Kidney (tissue), 14 donors: ENCODE data around the gene KRT79. TPM values are rescaled to one million over a fixed set of nuclear protein-coding genes. Genes with fewer than 3 reads are reported as not detected.

Source experiments
- DNase-seq, 5 donors: peaks; one replicate each; pipeline ENCODE4 v3.0.0-alpha.2; 2013 to 2020
- FAIRE-seq: peaks from 2 replicates; lab custom pipeline; 2012; peaks lifted over from hg19 to GRCh38; lab: Jason Lieb, UNC
- H3K27ac ChIP-seq, 2 donors: one replicate each; pipeline ENCODE4 v1.7.0; 2013; ENCODE audit warnings: low read depth in 2 of 2, low read length in 2 of 2, inconsistent platforms in 1 of 2
- H3K27me3 ChIP-seq: one replicate; pipeline ENCODE4 v1.7.1; 2013; ENCODE audit warnings: low read length, inconsistent platforms; ENCODE audit not compliant: control insufficient read depth, insufficient read depth
- H3K36me3 ChIP-seq, 3 donors: one replicate each; pipeline versions ENCODE4 v1.7.0 to v1.7.1; 2013; ENCODE audit warnings: low read length in 3 of 3, control low read depth in 1 of 3, inconsistent platforms in 1 of 3; ENCODE audit not compliant: insufficient read depth in 3 of 3, control insufficient read depth in 2 of 3
- H3K4me1 ChIP-seq, 3 donors: one replicate each; pipeline versions ENCODE4 v1.7.0 to v1.7.1; 2013; ENCODE audit warnings: low read length in 3 of 3, inconsistent platforms in 1 of 3, low read depth in 1 of 3; ENCODE audit not compliant: control insufficient read depth in 2 of 3, insufficient read depth in 2 of 3
- H3K4me3 ChIP-seq, 3 donors: one replicate each; pipeline versions ENCODE4 v1.7.0 to v1.8.1; 2013; ENCODE audit warnings: low read length in 3 of 3, control low read depth in 1 of 3, inconsistent platforms in 1 of 3
- H3K9ac ChIP-seq, 3 donors: one replicate each; pipeline versions ENCODE4 v1.7.0 to v1.7.1; 2013; ENCODE audit warnings: low read length in 3 of 3, control low read depth in 1 of 3, inconsistent platforms in 1 of 3
- H3K9me3 ChIP-seq, 3 donors: one replicate each; pipeline versions ENCODE4 v1.7.0 to v1.7.1; 2013; ENCODE audit warnings: low read length in 3 of 3, control low read depth in 1 of 3, inconsistent platforms in 1 of 3; ENCODE audit not compliant: control insufficient read depth in 2 of 3, insufficient read depth in 1 of 3
- CTCF ChIP-seq: IDR thresholded peaks from 3 replicates; pipeline ENCODE4 v1.5.1; 2012; ENCODE audit warnings: mild to moderate bottlenecking, moderate library complexity, borderline replicate concordance; ENCODE audit not compliant: insufficient read depth; ENCODE audit errors: extremely low read depth
- intact Hi-C: fragments of 100-400 bp; cut with DNase I; formaldehyde crosslinking; loops from one replicate; pipeline ENCODE4 v1.11.1; 2022
- polyA plus RNA-seq: library from polyadenylated mRNA; stranded (reverse); fragments of 350-450 nt; fragmentation: Illumina TruSeq; extraction: RNeasy Lipid Tissue Mini Kit (QIAGEN cat#74804); gene quantifications from one replicate; pipeline ENCODE4 v1.2.3, GENCODE V29; 2014; ENCODE audit warnings: low read depth, low replicate concordance; ENCODE audit not compliant: insufficient read depth
- total RNA-seq: library from RNA; stranded (reverse); fragmentation: NEBNext Ultra II Directional; extraction: Animal tissue kit (Norgen Biotek cat#: 25700); gene quantifications from one replicate; pipeline ENCODE4 v1.2.1, GENCODE V29; 2021
- donor health status: control.
- donor health status: control.
- donor health status: control.
- donor health status: control.
- donor health status: control.
- donor health status: DM: yes; HTN: yes; CAD: no.
- donor health status: Normal renal cell carcinoma (clear cell type).

The KRT79 gene
- total and polyA plus RNA-seq, 2 donors from 2014 or later = not detected

GRCh38 chr12:52811191-52812072 is 22.7 kb downstream of the KRT79 start:
- Histone ChIP-seq H3K36me3 (no peaks in the 10 kb centered on the region), H3K4me1 (no peaks in the 10 kb centered on the region), H3K27ac (no peak overlapping the region), H3K9ac (no peak overlapping the region), H3K27me3 (no peaks in the 10 kb centered on the region), H3K9me3 (no peaks in the 10 kb centered on the region), H3K4me3 (no peak overlapping the region)
- intact Hi-C loops = no loop called here
- no peak for DNase-seq
- FAIRE-seq = no peak
- TF ChIP-seq CTCF = no peak

GRCh38 chr12:52810554-52810953 is 23.6 kb downstream of the KRT79 start:
- FAIRE-seq (no peak), DNase-seq (no peak)
- H3K9ac ChIP-seq = no peak overlapping the region
- no peaks in the 10 kb centered on the region for H3K9me3 ChIP-seq
- H3K27ac ChIP-seq = no peak overlapping the region
- no peaks in the 10 kb centered on the region for H3K27me3 ChIP-seq
- H3K36me3 ChIP-seq = no peaks in the 10 kb centered on the region
- H3K4me1 ChIP-seq = no peaks in the 10 kb centered on the region
- intact Hi-C loops = no loop called here
- no peak overlapping the region for H3K4me3 ChIP-seq
- no peak for TF ChIP-seq CTCF

GRCh38 chr12:52809166-52809565 is 24.9 kb downstream of the KRT79 start:
- DNase-seq = no peak
- Histone ChIP-seq H3K4me1 (no peaks in the 10 kb centered on the region), H3K27ac (no peak overlapping the region), H3K27me3 (no peaks in the 10 kb centered on the region), H3K9me3 (no peaks in the 10 kb centered on the region), H3K9ac (no peak overlapping the region), H3K4me3 (no peak overlapping the region), H3K36me3 (no peaks in the 10 kb centered on the region)
- intact Hi-C loops = no loop called here
- TF ChIP-seq CTCF = no peak
- FAIRE-seq = no peak
